ENCODE measurements around the gene INPP5F.

INPP5F gene

GRCh38 chr10:119778776-119779445, 53.1 kb downstream of the INPP5F start:
- Histone ChIP-seq H3K4me1 (ENCODE audit: insufficient read depth, low read length, severe bottlenecking) (peaks cover 12% of the 10 kb centered on the region), H2AFZ (ENCODE audit: low read length) (no peak overlapping the region), H3K4me3 (ENCODE audit: low read depth, low read length, poor library complexity, severe bottlenecking) (no peak overlapping the region), H4K20me1 (ENCODE audit: insufficient read depth, low read length) (no peaks in the 10 kb centered on the region), H3K9me3 (ENCODE audit: low read length) (peaks cover 5% of the 10 kb centered on the region; the same call in 1 of the 2 replicates), H3K4me2 (ENCODE audit: low read length) (no peak overlapping the region), H3K27ac (ENCODE audit: low read depth, low read length, poor library complexity, severe bottlenecking) (no peak overlapping the region), H3K27me3 (ENCODE audit: insufficient read depth, low read length) (no peaks in the 10 kb centered on the region), H3K79me2 (ENCODE audit: insufficient read depth, low read length) (no peaks in the 10 kb centered on the region), H3K9ac (ENCODE audit: low read length) (no peak overlapping the region), H3K36me3 (ENCODE audit: insufficient read depth, low read length) (peaks cover 4% of the 10 kb centered on the region; the same call in 1 of the 2 replicates), H3F3A (ENCODE audit: insufficient read depth, low read length) (no peaks in the 10 kb centered on the region), H3K9me2 (ENCODE audit: low read depth, low read length) (no peaks in the 10 kb centered on the region)
- TF ChIP-seq CTCF (IDR thresholded peaks at IDR 0.05; ENCODE audit: low read length) = no peak
- TF ChIP-seq EZH2 (IDR thresholded peaks at IDR 0.05; ENCODE audit: borderline replicate concordance, low read length) = no peak

DNA sequence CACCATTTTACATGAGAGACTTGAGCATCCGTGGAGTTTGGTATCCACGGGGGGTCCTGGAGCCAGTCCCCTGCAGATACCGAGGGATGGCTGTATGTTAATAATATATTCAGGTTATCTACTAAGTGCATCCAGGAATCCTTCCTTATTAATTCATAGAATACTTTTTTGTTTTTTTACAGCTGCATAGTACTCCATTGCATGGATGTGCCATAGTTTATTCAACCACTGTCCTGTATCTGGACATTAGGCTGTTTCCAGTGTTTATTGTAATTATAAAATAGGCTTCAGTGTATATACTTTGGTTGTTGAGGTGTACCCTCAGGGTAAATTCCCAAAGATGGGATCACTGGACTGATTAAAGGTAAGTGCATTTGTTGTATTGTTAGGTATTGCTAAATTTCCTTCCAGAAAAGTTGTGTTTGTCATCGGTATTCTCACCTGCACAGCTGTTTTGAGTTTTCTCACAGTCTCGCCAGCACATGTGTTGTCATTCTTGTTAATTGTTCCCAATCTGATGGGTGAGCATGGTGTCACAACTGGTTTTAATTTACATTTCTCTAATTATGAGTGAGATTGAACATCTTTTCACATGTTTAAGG, 55.1 kb downstream of the INPP5F start:
- H3K9me2 ChIP-seq (ENCODE audit: low read depth, low read length) = no peaks in the 10 kb centered on the region
- no peak for TF ChIP-seq CTCF (IDR thresholded peaks at IDR 0.05; ENCODE audit: low read length)
- TF ChIP-seq EZH2 (IDR thresholded peaks at IDR 0.05; ENCODE audit: borderline replicate concordance, low read length) = no peak
- H4K20me1 ChIP-seq (ENCODE audit: insufficient read depth, low read length) = no peaks in the 10 kb centered on the region
- no peaks in the 10 kb centered on the region for H3K79me2 ChIP-seq (ENCODE audit: insufficient read depth, low read length)
- no peaks in the 10 kb centered on the region for H3F3A ChIP-seq (ENCODE audit: insufficient read depth, low read length)
- no peak overlapping the region for H3K4me3 ChIP-seq (ENCODE audit: low read depth, low read length, poor library complexity, severe bottlenecking)
- no peak overlapping the region for H3K4me2 ChIP-seq (ENCODE audit: low read length)
- H3K36me3 ChIP-seq (ENCODE audit: insufficient read depth, low read length) = peaks cover 4% of the 10 kb centered on the region; the same call in 1 of the 2 replicates
- H2AFZ ChIP-seq (ENCODE audit: low read length) = no peak overlapping the region
- peaks cover 5% of the 10 kb centered on the region; the same call in 1 of the 2 replicates for H3K9me3 ChIP-seq (ENCODE audit: low read length)
- no peaks in the 10 kb centered on the region for H3K27me3 ChIP-seq (ENCODE audit: insufficient read depth, low read length)
- peaks cover 24% of the 10 kb centered on the region for H3K4me1 ChIP-seq (ENCODE audit: insufficient read depth, low read length, severe bottlenecking)
- H3K9ac ChIP-seq (ENCODE audit: low read length) = no peak overlapping the region
- H3K27ac ChIP-seq (ENCODE audit: low read depth, low read length, poor library complexity, severe bottlenecking) = no peak overlapping the region

GRCh38 chr10:119781498-119781897, 55.6 kb downstream of the INPP5F start:
- no peaks in the 10 kb centered on the region for H3K9me2 ChIP-seq (ENCODE audit: low read depth, low read length)
- H3K9ac ChIP-seq (ENCODE audit: low read length) = no peak overlapping the region
- H4K20me1 ChIP-seq (ENCODE audit: insufficient read depth, low read length) = no peaks in the 10 kb centered on the region
- H3K4me3 ChIP-seq (ENCODE audit: low read depth, low read length, poor library complexity, severe bottlenecking) = no peak overlapping the region
- no peaks in the 10 kb centered on the region for H3K27me3 ChIP-seq (ENCODE audit: insufficient read depth, low read length)
- H3K9me3 ChIP-seq (ENCODE audit: low read length) = peaks cover 5% of the 10 kb centered on the region; the same call in 1 of the 2 replicates
- H3K27ac ChIP-seq (ENCODE audit: low read depth, low read length, poor library complexity, severe bottlenecking) = no peak overlapping the region
- H3K79me2 ChIP-seq (ENCODE audit: insufficient read depth, low read length) = no peaks in the 10 kb centered on the region
- TF ChIP-seq CTCF (IDR thresholded peaks at IDR 0.05; ENCODE audit: low read length) (no peak), EZH2 (IDR thresholded peaks at IDR 0.05; ENCODE audit: borderline replicate concordance, low read length) (no peak)
- H2AFZ ChIP-seq (ENCODE audit: low read length) = no peak overlapping the region
- H3F3A ChIP-seq (ENCODE audit: insufficient read depth, low read length) = no peaks in the 10 kb centered on the region
- H3K4me2 ChIP-seq (ENCODE audit: low read length) = no peak overlapping the region
- peaks cover 4% of the 10 kb centered on the region; the same call in 1 of the 2 replicates for H3K36me3 ChIP-seq (ENCODE audit: insufficient read depth, low read length)
- H3K4me1 ChIP-seq (ENCODE audit: insufficient read depth, low read length, severe bottlenecking) = peaks cover 24% of the 10 kb centered on the region
